Right atrium auricular region (tissue), 2 donors: Measurements from ENCODE around the gene LZTS3. TPM values are rescaled to one million over a fixed set of nuclear protein-coding genes. Genes with fewer than 3 reads are reported as not detected.
"Not testable (repeated sequence)": the region's sequence is repeated elsewhere in the genome, so short reads cannot be mapped to it uniquely, and the experiment has no call there.

ENCODE experiments used
- DNase-seq: peaks from one replicate; pipeline ENCODE4 v3.0.0-alpha.2; 2019; ENCODE audit warnings: low spot score
- H3K27ac ChIP-seq, 2 donors: fragments of 200-600 bp; sonication (generic); 1 replicate in 1 of 2; 2 replicates in 1 of 2; pipeline ENCODE4 v1.5.1; 2016 to 2019
- H3K27me3 ChIP-seq, 2 donors: fragments of 200-600 bp; sonication (generic); one replicate each; pipeline versions ENCODE4 v1.5.1 to v1.6.0; 2017 to 2019
- H3K36me3 ChIP-seq: fragments of 200-600 bp; sonication (generic); one replicate; pipeline ENCODE4 v1.5.1; 2016
- H3K4me1 ChIP-seq, 2 donors: fragments of 200-600 bp; sonication (generic); one replicate each; pipeline versions ENCODE4 v1.5.1 to v1.6.0; 2017 to 2019
- H3K4me3 ChIP-seq, 2 donors: fragments of 200-600 bp; sonication (generic); 1 replicate in 1 of 2; 2 replicates in 1 of 2; pipeline ENCODE4 v1.5.1; 2017 to 2019; ENCODE audit warnings: mild to moderate bottlenecking in 1 of 2, moderate library complexity in 1 of 2
- H3K9me3 ChIP-seq, 2 donors: fragments of 200-600 bp; sonication (generic); one replicate each; pipeline ENCODE4 v1.5.1; 2019
- CTCF ChIP-seq, 2 donors: fragments of 200-600 bp; sonication (generic); IDR thresholded peaks; one replicate each; pipeline ENCODE4 v1.5.1; 2019; ENCODE audit warnings: antibody characterized with exemption in 2 of 2
- total RNA-seq, 2 donors: library from RNA; depleted of rRNA; stranded (reverse); fragments of >200 nt; gene quantifications; one replicate each; pipeline ENCODE4 v1.1.0, GENCODE V29; 2016

The LZTS3 gene
- total RNA-seq, 2 donors from 2014 or later, result 18.9 to 25.9 TPM

DNA sequence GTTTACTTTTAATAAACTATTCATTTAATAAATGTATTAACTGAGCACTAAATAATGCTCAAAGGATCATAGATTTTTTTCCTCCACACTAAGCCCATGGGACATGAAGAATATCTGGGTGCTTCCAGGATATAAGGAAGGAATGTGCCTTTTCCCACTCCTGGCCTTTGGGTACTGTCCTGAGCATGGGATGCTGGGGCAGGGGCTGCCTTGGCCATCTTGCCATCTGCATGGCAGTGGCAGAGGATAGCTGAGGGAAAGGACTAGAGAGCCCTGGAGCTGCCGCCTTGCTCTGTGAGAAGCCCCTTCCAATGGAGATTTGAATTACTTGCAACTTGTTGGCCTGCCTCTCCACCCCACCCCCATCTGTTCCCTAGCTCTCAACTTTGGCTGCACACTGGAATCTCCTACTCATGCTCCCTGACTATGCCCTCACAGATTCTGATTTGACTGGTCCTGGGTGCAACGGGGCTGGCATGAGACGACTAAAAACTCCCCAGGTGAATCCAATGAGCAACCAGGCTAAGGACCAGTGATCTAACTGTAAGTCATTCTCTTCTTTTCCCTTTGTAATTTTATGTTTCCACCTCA, 15.6 kb upstream of the LZTS3 start:
- H3K36me3 ChIP-seq, result peaks cover 42% of the 10 kb centered on the region
- H3K4me1 ChIP-seq, result no peaks in the 10 kb centered on the region
- no peaks in the 10 kb centered on the region for H3K9me3 ChIP-seq
- DNase-seq, result no peak
- H3K4me3 ChIP-seq, result no peak overlapping the region
- no peaks in the 10 kb centered on the region for H3K27me3 ChIP-seq
- no peak overlapping the region for H3K27ac ChIP-seq
- no peak for TF ChIP-seq CTCF (IDR thresholded peaks at IDR 0.05)

DNA sequence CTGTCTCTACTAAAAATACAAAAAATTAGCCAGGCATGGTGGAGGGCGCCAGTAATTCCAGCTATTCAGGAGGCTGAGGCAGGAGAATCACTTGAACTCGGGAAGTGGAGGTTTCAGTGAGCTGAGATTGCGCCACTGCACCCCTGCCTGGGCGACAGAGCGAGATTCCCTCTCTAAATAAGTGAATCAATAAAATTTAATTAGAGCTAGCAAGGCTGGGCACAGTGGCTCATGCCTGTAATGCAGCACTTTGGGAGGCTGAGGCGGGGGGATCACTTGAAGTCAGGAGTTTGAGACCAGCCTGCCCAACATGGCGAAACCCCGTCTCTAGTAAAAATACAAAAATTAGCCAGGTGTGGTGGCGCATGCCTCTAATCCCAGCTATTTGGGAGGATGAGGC, 14.5 kb upstream of the LZTS3 start:
- H3K27ac ChIP-seq, H3K4me1 ChIP-seq, H3K27me3 ChIP-seq, H3K9me3 ChIP-seq, H3K4me3 ChIP-seq, DNase-seq: not testable (repeated sequence)
- peaks cover 34% of the 10 kb centered on the region for H3K36me3 ChIP-seq

DNA sequence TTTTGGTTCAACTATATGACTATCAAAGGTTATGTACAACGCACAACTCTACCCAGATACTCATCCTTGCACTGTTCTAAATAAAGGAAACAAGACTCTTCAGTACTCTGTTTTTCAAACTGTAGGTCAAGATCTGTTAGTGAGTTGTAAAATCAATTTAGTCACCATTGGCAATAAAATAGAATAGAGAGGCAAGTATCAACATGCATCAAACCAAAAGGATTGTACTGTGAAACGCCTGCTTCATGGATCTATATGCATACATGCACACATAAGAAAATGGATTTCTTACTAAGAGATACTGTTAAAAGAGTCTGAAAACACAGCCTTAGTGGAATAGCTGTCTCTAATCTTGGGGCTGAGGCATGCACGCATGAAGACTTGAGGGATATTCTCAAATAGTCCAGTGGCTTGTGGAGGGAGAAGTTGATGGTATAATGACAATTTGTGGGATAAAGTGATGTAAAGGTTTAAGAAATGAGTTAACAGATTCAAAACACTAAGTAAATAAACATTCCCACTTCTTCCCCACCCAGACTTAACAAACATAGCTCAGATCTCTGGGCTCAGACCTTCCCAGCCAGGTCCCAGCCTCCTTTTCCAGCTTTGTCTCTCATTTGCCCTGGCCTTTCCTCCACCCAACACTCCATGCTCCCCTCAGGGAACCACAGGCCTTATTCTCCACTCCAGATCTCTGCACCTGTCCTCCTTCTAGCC, 10.7 kb upstream of the LZTS3 start:
- H3K27me3 ChIP-seq, result no peaks in the 10 kb centered on the region
- no peak overlapping the region for H3K4me3 ChIP-seq
- H3K9me3 ChIP-seq, result no peaks in the 10 kb centered on the region
- no peak overlapping the region for H3K27ac ChIP-seq
- H3K36me3 ChIP-seq, result no peaks in the 10 kb centered on the region
- H3K4me1 ChIP-seq, result no peaks in the 10 kb centered on the region
- no peak for TF ChIP-seq CTCF (IDR thresholded peaks at IDR 0.05)
- no peak for DNase-seq

DNA sequence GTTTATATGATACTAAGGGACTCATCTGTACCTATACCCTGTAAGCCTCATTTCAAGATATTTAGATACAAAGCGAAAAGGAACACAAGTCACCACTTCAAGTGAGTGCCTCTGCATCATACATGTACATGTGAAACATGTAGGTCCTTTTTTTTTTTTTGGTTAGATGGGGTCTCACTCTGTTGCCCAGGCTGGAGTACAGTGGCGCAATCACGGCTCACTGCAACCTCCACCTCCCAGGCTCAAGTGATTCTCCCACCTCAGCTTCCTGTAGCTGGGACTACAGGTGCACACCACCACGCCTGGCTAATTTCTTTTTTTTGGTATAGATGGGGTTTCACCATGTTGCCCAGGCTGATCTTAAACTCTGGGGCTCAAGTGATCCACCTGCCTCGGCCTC, 9.1 kb upstream of the LZTS3 start:
- not testable (repeated sequence) for H3K4me3 ChIP-seq, H3K27me3 ChIP-seq, H3K27ac ChIP-seq, H3K4me1 ChIP-seq, H3K36me3 ChIP-seq, H3K9me3 ChIP-seq, DNase-seq

- Histone ChIP-seq H3K27ac (no peak overlapping the region), H3K4me3 (no peak overlapping the region), H3K4me1 (no peaks in the 10 kb centered on the region), H3K27me3 (no peaks in the 10 kb centered on the region), H3K9me3 (no peaks in the 10 kb centered on the region), H3K36me3 (no peaks in the 10 kb centered on the region)
- no peak for TF ChIP-seq CTCF (IDR thresholded peaks at IDR 0.05)
- DNase-seq, result no peak
Observed at GRCh38 chr20:3181270-3181669, 7.9 kb upstream of the LZTS3 start.

- H3K9me3 ChIP-seq, result no peaks in the 10 kb centered on the region
- H3K27me3 ChIP-seq, result no peaks in the 10 kb centered on the region
- no peak for TF ChIP-seq CTCF (IDR thresholded peaks at IDR 0.05)
- no peaks in the 10 kb centered on the region for H3K4me1 ChIP-seq
- DNase-seq, result no peak
- H3K36me3 ChIP-seq, result no peaks in the 10 kb centered on the region
- no peak overlapping the region for H3K27ac ChIP-seq
- H3K4me3 ChIP-seq, result no peak overlapping the region
Observed at GRCh38 chr20:3180319-3180718, 7.0 kb upstream of the LZTS3 start.
